Breast epithelium (tissue), 4 donors: Measurements from ENCODE around the gene LDLRAD3. TPM values are rescaled to one million over a fixed set of nuclear protein-coding genes. Genes with fewer than 3 reads are reported as not detected.

Experiments used
- DNase-seq, 2 donors: peaks; one replicate each; pipeline ENCODE4 v3.0.0-alpha.2; 2019; ENCODE audit warnings: low spot score in 2 of 2
- H3K27ac ChIP-seq, 2 donors: fragments of 200-600 bp; sonication (generic) in 1 of 2; one replicate each; pipeline ENCODE4 v1.5.1; 2016 to 2019; ENCODE audit warnings: mild to moderate bottlenecking in 1 of 2
- H3K27me3 ChIP-seq, 2 donors: fragments of 200-600 bp; sonication (generic) in 1 of 2; one replicate each; pipeline versions ENCODE4 v1.5.1 to v1.6.0; 2017 to 2019; ENCODE audit warnings: control low read depth in 1 of 2, mild to moderate bottlenecking in 1 of 2
- H3K36me3 ChIP-seq: fragments of 200-600 bp; one replicate; pipeline ENCODE4 v1.5.1; 2019
- H3K4me1 ChIP-seq, 2 donors: fragments of 200-600 bp; sonication (generic); one replicate each; pipeline ENCODE4 v1.5.1; 2016 to 2019; ENCODE audit warnings: control low read depth in 1 of 2
- H3K4me3 ChIP-seq, 3 donors: fragments of 200-600 bp; sonication (generic); 1 replicate in 2 of 3; 2 replicates in 1 of 3; pipeline ENCODE4 v1.5.1; 2016 to 2019; ENCODE audit warnings: mild to moderate bottlenecking in 3 of 3, moderate library complexity in 2 of 3
- H3K9me3 ChIP-seq, 2 donors: fragments of 200-600 bp; sonication (generic) in 1 of 2; one replicate each; pipeline ENCODE4 v1.5.1; 2016 to 2019; ENCODE audit warnings: control low read depth in 1 of 2
- CTCF ChIP-seq, 3 donors: fragments of 450-650 bp; IDR thresholded peaks; one replicate each; pipeline ENCODE4 v1.5.1; 2016 to 2017; ENCODE audit warnings: antibody characterized with exemption in 3 of 3, mild to moderate bottlenecking in 3 of 3, moderate library complexity in 3 of 3
- POLR2A ChIP-seq: fragments of 450-650 bp; IDR thresholded peaks from one replicate; pipeline ENCODE4 v1.6.1; 2016; ENCODE audit warnings: antibody characterized with exemption, mild to moderate bottlenecking, moderate library complexity
- POLR2AphosphoS5 ChIP-seq, 3 donors: sonication (generic); formaldehyde crosslinking; IDR thresholded peaks; one replicate each; pipeline ENCODE4 v1.6.1; 2017; ENCODE audit warnings: antibody characterized with exemption in 3 of 3
- intact Hi-C: fragments of 100-400 bp; cut with DNase I; formaldehyde crosslinking; loops from one replicate; pipeline ENCODE4 v1.15.1; 2023; ENCODE audit warnings: low total_unique reads
- total RNA-seq, 3 donors: library from RNA; depleted of rRNA; stranded (reverse); fragments of >200 nt; gene quantifications; one replicate each; pipeline ENCODE4 v1.1.0, GENCODE V29; 2016

LDLRAD3 gene
- total RNA-seq, 3 donors from 2014 or later: 20.3 to 45.4 (median 40.6) TPM

GRCh38 chr11:36029616-36030015, 85.8 kb downstream of the LDLRAD3 start:
- TF ChIP-seq POLR2A (no peak), POLR2AphosphoS5 (IDR thresholded peaks at IDR 0.05) (no peak)
- DNase-seq: no peak
- Histone ChIP-seq H3K27ac (no peak overlapping the region), H3K27me3 (no peaks in the 10 kb centered on the region), H3K4me1 (peaks cover 0 to 3% of the 10 kb centered on the region in 2 donors), H3K4me3 (no peak overlapping the region), H3K9me3 (no peaks in the 10 kb centered on the region), H3K36me3 (no peaks in the 10 kb centered on the region)
- intact Hi-C loops: no loop called here

DNA sequence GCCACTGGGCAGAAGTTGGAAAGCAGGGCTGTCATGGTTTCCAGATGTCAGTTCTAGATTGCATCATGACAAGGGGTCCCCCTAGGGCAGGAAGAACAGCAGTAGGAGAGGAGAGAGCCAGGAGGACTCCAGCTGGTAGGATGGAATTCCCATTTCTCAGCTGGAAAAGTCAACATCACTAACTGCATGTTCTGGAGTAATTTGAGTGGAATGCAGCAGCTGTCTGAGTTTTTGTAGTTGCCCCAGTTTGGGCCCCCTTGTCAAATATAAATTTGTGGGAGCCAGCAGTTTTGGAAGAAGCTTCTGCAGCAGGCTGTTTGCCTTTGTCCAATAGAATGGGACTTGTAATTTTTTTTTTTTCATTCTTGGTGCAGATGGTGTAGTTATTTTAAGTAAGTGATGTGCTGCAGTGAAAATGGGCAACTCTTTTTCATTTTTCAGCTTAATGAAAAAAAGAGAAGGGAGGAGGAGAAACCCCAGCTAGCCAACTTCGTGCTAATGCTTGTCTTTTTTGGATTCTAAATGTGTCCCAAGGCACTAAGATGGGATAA, 86.9 kb downstream of the LDLRAD3 start:
- no peaks in the 10 kb centered on the region for H3K36me3 ChIP-seq
- H3K27ac ChIP-seq: peak overlapping the region in 1 of 2 donors; percentile 4
- intact Hi-C loops: no loop called here
- no peak for DNase-seq
- TF ChIP-seq POLR2A: no peak
- TF ChIP-seq POLR2AphosphoS5 (IDR thresholded peaks at IDR 0.05): no peak
- TF ChIP-seq CTCF (IDR thresholded peaks at IDR 0.05): no peak
- H3K9me3 ChIP-seq: no peaks in the 10 kb centered on the region
- no peaks in the 10 kb centered on the region for H3K27me3 ChIP-seq
- H3K4me3 ChIP-seq: no peak overlapping the region
- H3K4me1 ChIP-seq: peaks cover 0 to 3% of the 10 kb centered on the region in 2 donors

GRCh38 chr11:36033082-36033751, 89.4 kb downstream of the LDLRAD3 start:
- Histone ChIP-seq H3K4me3 (no peak overlapping the region), H3K9me3 (no peaks in the 10 kb centered on the region), H3K27ac (no peak overlapping the region), H3K27me3 (no peaks in the 10 kb centered on the region), H3K36me3 (no peaks in the 10 kb centered on the region), H3K4me1 (peaks cover 0 to 3% of the 10 kb centered on the region in 2 donors)
- intact Hi-C loops: no loop called here
- no peak for DNase-seq
- TF ChIP-seq CTCF (IDR thresholded peaks at IDR 0.05): no peak
- no peak for TF ChIP-seq POLR2A
- no peak for TF ChIP-seq POLR2AphosphoS5 (IDR thresholded peaks at IDR 0.05)

- Histone ChIP-seq H3K36me3 (no peaks in the 10 kb centered on the region), H3K9me3 (no peaks in the 10 kb centered on the region), H3K4me3 (no peak overlapping the region), H3K27ac (no peak overlapping the region), H3K27me3 (no peaks in the 10 kb centered on the region), H3K4me1 (peaks cover 0 to 3% of the 10 kb centered on the region in 2 donors)
- DNase-seq: no peak
- intact Hi-C loops: no loop called here
- TF ChIP-seq POLR2AphosphoS5 (IDR thresholded peaks at IDR 0.05) (no peak), POLR2A (no peak), CTCF (IDR thresholded peaks at IDR 0.05) (no peak)
Measured at GRCh38 chr11:36033936-36034335, 90.1 kb downstream of the LDLRAD3 start.

DNA sequence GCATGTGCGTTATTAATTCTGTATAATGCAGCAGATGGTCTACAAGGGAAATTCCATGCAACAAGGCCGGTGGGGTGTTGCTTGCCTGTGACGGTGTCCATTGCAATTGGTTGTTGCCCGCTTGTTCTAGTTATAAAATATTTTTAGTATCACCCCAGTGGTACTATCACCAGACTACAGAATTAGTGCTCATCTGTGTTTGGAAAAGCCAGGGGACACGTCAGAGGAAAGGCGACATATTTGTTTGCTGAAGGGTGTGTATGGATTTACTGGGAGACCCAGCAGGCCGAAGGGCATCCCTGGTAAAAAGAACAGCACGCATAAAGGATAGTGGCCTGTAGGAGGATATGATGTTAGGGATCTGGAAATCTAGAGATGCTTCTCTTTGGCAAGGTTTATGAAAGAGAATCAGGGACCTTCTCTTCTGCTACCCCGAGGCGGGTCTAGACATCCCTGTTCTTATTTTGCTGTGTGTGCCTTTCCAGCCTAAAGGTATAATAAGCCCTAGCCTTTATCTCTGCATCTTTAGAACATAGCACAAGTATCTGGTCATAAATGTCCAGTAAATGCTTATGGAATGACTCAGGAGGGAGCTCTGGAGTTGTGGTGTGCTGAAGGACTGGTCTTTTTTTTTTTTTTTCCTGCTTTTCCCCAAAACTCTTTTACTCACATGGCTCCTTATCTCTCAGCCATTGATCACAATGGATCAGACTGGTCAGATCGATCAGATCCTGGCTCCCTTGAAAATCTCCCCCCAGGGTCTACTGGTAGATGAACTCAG, 90.9 kb downstream of the LDLRAD3 start:
- H3K9me3 ChIP-seq: no peaks in the 10 kb centered on the region
- H3K27me3 ChIP-seq: no peaks in the 10 kb centered on the region
- peak overlapping the region in 1 of 2 donors; percentile 21 for H3K27ac ChIP-seq
- intact Hi-C loops: no loop called here
- no peaks in the 10 kb centered on the region for H3K36me3 ChIP-seq
- no peak for DNase-seq
- no peak overlapping the region for H3K4me3 ChIP-seq
- TF ChIP-seq CTCF (IDR thresholded peaks at IDR 0.05) (no peak), POLR2A (no peak), POLR2AphosphoS5 (IDR thresholded peaks at IDR 0.05) (no peak)
- H3K4me1 ChIP-seq: peaks cover 0 to 3% of the 10 kb centered on the region in 2 donors
